CD8-positive, alpha-beta memory T cell (primary cell): ENCODE data around the gene GTF2A1L. TPM values are rescaled to one million over a fixed set of nuclear protein-coding genes. Genes with fewer than 3 reads are reported as not detected.

Experiments used
- polyA plus RNA-seq: library from polyadenylated mRNA; unstranded; fragments of 300-500 nt; fragmentation: Illumina TruSeq; gene quantifications from one replicate; pipeline ENCODE4 v1.2.3, GENCODE V29; 2021
- total RNA-seq, 2 experiments: library from RNA; stranded (reverse); gene quantifications; one replicate each; pipeline ENCODE4 v1.2.3, GENCODE V29; 2021

The GTF2A1L gene
- total and polyA plus RNA-seq, 3 experiments from 2014 or later, result not detected

Other genes starting within 250 kb of the GTF2A1L start
- gene PPP1R21, start 177.1 kb upstream of the GTF2A1L start, total RNA-seq, result 10 to 100 TPM; 18.1 to 18.8 TPM
- gene PPP1R21, start 177.1 kb upstream of the GTF2A1L start, polyA plus RNA-seq, result 18.2 TPM
- gene STON1, start 87.7 kb upstream of the GTF2A1L start, total RNA-seq, result 1 to 10 TPM in 1 of 2 experiments, under 1 TPM in 1; 0.89 to 1.4 TPM
- gene STON1, start 87.7 kb upstream of the GTF2A1L start, polyA plus RNA-seq, result 0.28 TPM
- gene LHCGR, start 137.9 kb downstream of the GTF2A1L start, total RNA-seq, result not detected
- gene LHCGR, start 137.9 kb downstream of the GTF2A1L start, polyA plus RNA-seq, result not detected